H1 (cell line): ENCODE data around the gene RETREG1. TPM values are rescaled to one million over a fixed set of nuclear protein-coding genes. Genes with fewer than 3 reads are reported as not detected.

Experiments
- CTCF ChIA-PET: fragments of 300-600 bp; sonication (Branson Sonifier 250); formaldehyde crosslinking; loops from one replicate; lab custom pipeline; 2021; ENCODE audit not compliant: partially characterized antibody; lab: Charles Lee
- POLR2A ChIA-PET: fragments of 300-600 bp; sonication (Branson Sonifier 250); formaldehyde crosslinking; loops from one replicate; lab custom pipeline; 2021; ENCODE audit warnings: inconsistent platforms; ENCODE audit not compliant: partially characterized antibody; lab: Charles Lee
- DNase-seq, 2 experiments: peaks; one replicate each; pipeline versions ENCODE4 v3.0.0 to v3.0.0-alpha.2; 2010 to 2022; ENCODE audit warnings: low spot score in 2 of 2, low read depth in 1 of 2, mixed read lengths in 1 of 2
- FAIRE-seq: peaks from 2 replicates; lab custom pipeline; 2011; peaks lifted over from hg19 to GRCh38; lab: Jason Lieb, UNC
- H2AFZ ChIP-seq: 2 replicates; pipeline ENCODE4 v1.8.1; 2012; ENCODE audit warnings: low read length, inconsistent platforms
- H2AK5ac ChIP-seq: 2 replicates; pipeline ENCODE4 v1.6.1; 2013; ENCODE audit warnings: low read depth, low read length
- H2BK120ac ChIP-seq: replicated peaks from 2 replicates; pipeline ENCODE3; 2013; ENCODE audit warnings: low read depth, low read length, inconsistent platforms
- H2BK12ac ChIP-seq: 2 replicates; pipeline ENCODE4 v1.6.1; 2013; ENCODE audit warnings: low read depth, low read length
- H2BK15ac ChIP-seq: 2 replicates; pipeline ENCODE4 v1.6.1; 2013; ENCODE audit warnings: low read length
- H2BK20ac ChIP-seq: 2 replicates; pipeline ENCODE4 v1.6.1; 2013; ENCODE audit warnings: low read length
- H2BK5ac ChIP-seq: 2 replicates; pipeline ENCODE4 v1.6.1; 2013; ENCODE audit warnings: low read depth, low read length
- H3K14ac ChIP-seq: 2 replicates; pipeline ENCODE4 v1.6.1; 2013; ENCODE audit warnings: inconsistent platforms; ENCODE audit not compliant: insufficient read length
- H3K18ac ChIP-seq: 2 replicates; pipeline ENCODE4 v1.6.1; 2013; ENCODE audit warnings: low read length; ENCODE audit errors: extremely low read depth
- H3K23ac ChIP-seq: 2 replicates; pipeline ENCODE4 v1.6.1; 2013; ENCODE audit warnings: inconsistent platforms; ENCODE audit not compliant: insufficient read length
- H3K23me2 ChIP-seq: 2 replicates; pipeline ENCODE4 v1.6.1; 2013; ENCODE audit warnings: low read depth, low read length
- H3K27ac ChIP-seq: 2 replicates; pipeline ENCODE4 v1.6.1; 2011; ENCODE audit warnings: low read depth, low read length, inconsistent platforms
- H3K27me3 ChIP-seq, 4 experiments: replicated peaks in 1 of 4; 1 replicate in 1 of 4; 2 replicates in 3 of 4; pipeline versions ENCODE4 v1.6.1 to v1.8.1; 2011 to 2013; ENCODE audit warnings: low read length in 3 of 4, mild to moderate bottlenecking in 3 of 4, inconsistent platforms in 2 of 4, mixed read lengths in 2 of 4, moderate library complexity in 1 of 4; ENCODE audit not compliant: control insufficient read depth in 3 of 4, insufficient read depth in 3 of 4; ENCODE audit errors: extremely low read depth in 1 of 4
- H3K36me3 ChIP-seq, 4 experiments: 2 replicates each; pipeline versions ENCODE4 v1.6.1 to v1.8.1; 2011 to 2013; ENCODE audit warnings: mild to moderate bottlenecking in 4 of 4, low read length in 3 of 4, moderate library complexity in 2 of 4, control low read depth in 1 of 4, inconsistent platforms in 1 of 4; ENCODE audit not compliant: insufficient read depth in 4 of 4, control insufficient read depth in 2 of 4
- H3K4ac ChIP-seq: replicated peaks from 2 replicates; pipeline ENCODE3; 2013; ENCODE audit warnings: low read length, low read depth, mixed read lengths, inconsistent platforms; ENCODE audit not compliant: insufficient read length
- H3K4me1 ChIP-seq, 4 experiments: replicated peaks in 1 of 4; 1 replicate in 1 of 4; 2 replicates in 3 of 4; pipeline versions ENCODE4 v1.6.1 to v1.8.1; 2011 to 2013; ENCODE audit warnings: low read length in 3 of 4, inconsistent platforms in 2 of 4, mixed read lengths in 1 of 4; ENCODE audit not compliant: insufficient read depth in 4 of 4, control insufficient read depth in 3 of 4
- H3K4me2 ChIP-seq, 2 experiments: 2 replicates each; pipeline versions ENCODE4 v1.6.1 to v1.8.1; 2011 to 2013; ENCODE audit warnings: low read depth in 2 of 2, low read length in 2 of 2, control low read depth in 1 of 2, inconsistent platforms in 1 of 2, mild to moderate bottlenecking in 1 of 2; ENCODE audit not compliant: insufficient read depth in 1 of 2
- H3K4me3 ChIP-seq, 4 experiments: fragments of 200-600, 300-600 bp in 1 of 4; sonication (generic), shearing (Covaris generic), sonication (Bioruptor Twin) in 1 of 4; 2 replicates each; pipeline versions ENCODE4 v1.5.1 to v1.8.1; 2011 to 2016; ENCODE audit warnings: low read length in 4 of 4, low read depth in 3 of 4, control low read depth in 2 of 4, inconsistent platforms in 2 of 4, mild to moderate bottlenecking in 2 of 4, mixed read lengths in 1 of 4, moderate library complexity in 1 of 4; ENCODE audit not compliant: insufficient read depth in 2 of 4; ENCODE audit errors: extremely low read depth in 1 of 4
- H3K56ac ChIP-seq: replicated peaks from 2 replicates; pipeline ENCODE3; 2013; ENCODE audit warnings: low read depth, mild to moderate bottlenecking, mixed read lengths, low read length, inconsistent platforms; ENCODE audit not compliant: insufficient read length
- H3K79me1 ChIP-seq: 2 replicates; pipeline ENCODE4 v1.6.1; 2013; ENCODE audit warnings: low read depth, low read length, control low read depth
- H3K79me2 ChIP-seq, 2 experiments: 2 replicates each; pipeline versions ENCODE4 v1.6.1 to v1.8.1; 2012 to 2013; ENCODE audit warnings: low read length in 2 of 2, mild to moderate bottlenecking in 2 of 2, inconsistent platforms in 1 of 2; ENCODE audit not compliant: insufficient read depth in 2 of 2, control insufficient read depth in 1 of 2
- H3K9ac ChIP-seq, 4 experiments: replicated peaks in 1 of 4; 1 replicate in 1 of 4; 2 replicates in 3 of 4; pipeline versions ENCODE4 v1.6.1 to v1.8.1; 2011 to 2013; ENCODE audit warnings: low read depth in 3 of 4, low read length in 3 of 4, control low read depth in 2 of 4, mild to moderate bottlenecking in 2 of 4, moderate library complexity in 2 of 4, inconsistent platforms in 1 of 4; ENCODE audit errors: extremely low read depth in 1 of 4
- H3K9me3 ChIP-seq, 2 experiments: 2 replicates each; pipeline versions ENCODE4 v1.6.1 to v1.8.1; 2012 to 2013; ENCODE audit warnings: mild to moderate bottlenecking in 2 of 2, moderate library complexity in 2 of 2, control low read depth in 1 of 2, inconsistent platforms in 1 of 2, low read depth in 1 of 2, low read length in 1 of 2, mixed read lengths in 1 of 2; ENCODE audit not compliant: insufficient read depth in 2 of 2
- H4K20me1 ChIP-seq, 2 experiments: replicated peaks in 1 of 2; 2 replicates each; pipeline versions ENCODE3 to v1.8.1; 2011 to 2013; ENCODE audit warnings: inconsistent platforms in 2 of 2, low read length in 2 of 2, mild to moderate bottlenecking in 1 of 2; ENCODE audit not compliant: insufficient read depth in 2 of 2, control insufficient read depth in 1 of 2
- H4K5ac ChIP-seq: 2 replicates; pipeline ENCODE4 v1.6.1; 2013; ENCODE audit warnings: low read length, low read depth, mixed read lengths, inconsistent platforms; ENCODE audit not compliant: insufficient read length
- H4K8ac ChIP-seq: 2 replicates; pipeline ENCODE4 v1.8.0; 2013; ENCODE audit warnings: mild to moderate bottlenecking, moderate library complexity, low read length, inconsistent platforms; ENCODE audit not compliant: insufficient read depth; ENCODE audit errors: extremely low read depth
- H4K91ac ChIP-seq: replicated peaks from 2 replicates; pipeline ENCODE3; 2013; ENCODE audit warnings: low read length, mixed read lengths, inconsistent platforms; ENCODE audit not compliant: insufficient read length
- CHD2 ChIP-seq: IDR thresholded peaks from 2 replicates; pipeline ENCODE4 v1.6.1; 2012; ENCODE audit warnings: low read length, improper control_type of control experiment
- EP300 ChIP-seq, 2 experiments: IDR thresholded peaks; 1 replicate in 1 of 2; 2 replicates in 1 of 2; pipeline ENCODE4 v1.6.1; 2011 to 2012; ENCODE audit warnings: low read depth in 2 of 2, low read length in 2 of 2, mild to moderate bottlenecking in 2 of 2, borderline replicate concordance in 1 of 2, inconsistent platforms in 1 of 2, moderate library complexity in 1 of 2
- EZH2 ChIP-seq: fragments of 200-600 bp; sonication (generic); IDR thresholded peaks from 2 replicates; pipeline ENCODE4 v1.7.1; 2012; ENCODE audit warnings: low read depth, mild to moderate bottlenecking, moderate library complexity, low read length, inconsistent platforms; ENCODE audit not compliant: severe bottlenecking
- HDAC2 ChIP-seq, 2 experiments: fragments of 300-600 bp in 1 of 2; sonication (generic) in 1 of 2; IDR thresholded peaks; 2 replicates each; pipeline ENCODE4 v1.6.1; 2011 to 2012; ENCODE audit warnings: low read depth in 2 of 2, low read length in 2 of 2, mild to moderate bottlenecking in 2 of 2, moderate library complexity in 2 of 2, borderline replicate concordance in 1 of 2, inconsistent platforms in 1 of 2
- HDAC6 ChIP-seq: IDR thresholded peaks from one replicate; pipeline ENCODE4 v1.7.1; 2012; ENCODE audit warnings: low read depth, mild to moderate bottlenecking, inconsistent platforms, low read length, moderate library complexity
- POU5F1 ChIP-seq: IDR thresholded peaks from 2 replicates; pipeline ENCODE4 v1.6.1; 2011; ENCODE audit warnings: low read depth, mild to moderate bottlenecking, low read length, moderate library complexity
- RXRA ChIP-seq: IDR thresholded peaks from 2 replicates; pipeline ENCODE4 v1.6.1; 2011; ENCODE audit warnings: low read depth, mild to moderate bottlenecking, low read length, moderate library complexity; ENCODE audit not compliant: insufficient read depth
- SIX5 ChIP-seq: IDR thresholded peaks from 2 replicates; pipeline ENCODE4 v1.6.1; 2011; ENCODE audit warnings: mild to moderate bottlenecking, low read depth, low read length
- SP1 ChIP-seq: IDR thresholded peaks from 2 replicates; pipeline ENCODE4 v1.6.1; 2011; ENCODE audit warnings: low read depth, low read length
- TEAD4 ChIP-seq: IDR thresholded peaks from 2 replicates; pipeline ENCODE4 v1.6.1; 2012; ENCODE audit warnings: low read depth, low read length, inconsistent platforms, mixed read lengths
- USF2 ChIP-seq: IDR thresholded peaks from 2 replicates; pipeline ENCODE4 v1.6.1; 2011; ENCODE audit warnings: low read length, improper control_type of control experiment
- YY1 ChIP-seq: IDR thresholded peaks from 2 replicates; pipeline ENCODE4 v1.6.1; 2011; ENCODE audit warnings: low read depth, mild to moderate bottlenecking, low read length
- WGBS, 2 experiments: shearing (Covaris generic) in 1 of 2; methylation state at CpG; one replicate each; pipeline versions ENCODE4 v1.1.6 to v1.1.7; 2013 to 2015; ENCODE audit warnings: low lambda C conversion rate in 2 of 2, mixed read lengths in 2 of 2, inconsistent platforms in 1 of 2, low coverage in 1 of 2, missing lambda C conversion rate in 1 of 2; ENCODE audit not compliant: insufficient replicate concordance in 2 of 2, insufficient coverage in 1 of 2, insufficient read length in 1 of 2; ENCODE audit errors: extremely low coverage in 1 of 2, missing lambda C conversion rate in 1 of 2; 5-methylcytosine and 5-hydroxymethylcytosine counted together
- polyA plus RNA-seq, 7 experiments: library from polyadenylated mRNA; depleted of rRNA in 3 of 7; stranded (reverse) in 5 of 7; unstranded in 2 of 7; fragments of >200 nt in 5 of 7; fragments of 200-250 nt in 2 of 7; gene quantifications; 1 replicate in 5 of 7; 2 replicates in 1 of 7; 4 replicates in 1 of 7; pipeline versions ENCODE4 v1.2.1 to v1.2.3, GENCODE V29; 2011 to 2013; ENCODE audit warnings: missing spikeins in 2 of 7, mixed read lengths in 2 of 7
- total RNA-seq: library from RNA; stranded (reverse); fragmentation: NEBNext Ultra II Directional; extraction: Animal tissue kit (Norgen Biotek cat#: 25700); gene quantifications from 2 replicates; pipeline ENCODE4 v1.2.1, GENCODE V29; 2021

The RETREG1 gene
- total and polyA plus RNA-seq, 2 of the 8 experiments (the other 6 are each of a cell fraction or from before 2014, with no cell fraction given): 0.62 to 1.9 TPM

GRCh38 chr5:16547200-16547842, 69.5 kb downstream of the RETREG1 start:
- Histone ChIP-seq H2BK20ac (no peak overlapping the region), H3K9me3 (no peaks in the 10 kb centered on the region), H3K4me2 (no peak overlapping the region), H3K4me3 (no peak overlapping the region), H3K4me1 (0 out of 7 replicates have a peak, but pooled peaks cover 0 to 2% (median 0%) of the 10 kb centered on the region in 4 experiments), H2BK12ac (no peak overlapping the region), H2BK15ac (no peak overlapping the region), H4K8ac (no peak overlapping the region), H2BK5ac (no peak overlapping the region), H3K27ac (no peak overlapping the region), H3K18ac (no peak overlapping the region), H3K27me3 (no peaks in the 10 kb centered on the region), H3K56ac (no peak overlapping the region), H3K4ac (no peak overlapping the region), H3K79me1 (no peaks in the 10 kb centered on the region), H3K23me2 (no peaks in the 10 kb centered on the region), H3K36me3 (no peaks in the 10 kb centered on the region), H2AFZ (no peak overlapping the region), H4K20me1 (no peaks in the 10 kb centered on the region), H3K23ac (no peak overlapping the region), H4K5ac (no peak overlapping the region), H2BK120ac (no peak overlapping the region), H3K14ac (no peak overlapping the region), H3K79me2 (no peaks in the 10 kb centered on the region), H4K91ac (no peak overlapping the region), H2AK5ac (no peak overlapping the region), H3K9ac (no peak overlapping the region)
- no peak for FAIRE-seq
- CTCF ChIA-PET: interaction anchor here (0.6 to 9.8 kb wide), 10 partner anchors 11 to 92 kb away, joined by 3 to 155 read pairs (median 6); no protein-coding TSS in a partner anchor
- DNase-seq: no peak
- POLR2A ChIA-PET: no interaction called here
- WGBS, 2 experiments: 90% methylated on average over 8 of the region's 8 CpGs; no CpG with 5 or more reads in 1 of the 2 experiments
- TF ChIP-seq SIX5: no peak
- TF ChIP-seq SP1: no peak
- TF ChIP-seq EZH2: no peak
- no peak for TF ChIP-seq RXRA
- no peak for TF ChIP-seq POU5F1
- TF ChIP-seq HDAC6: no peak
- TF ChIP-seq HDAC2 (IDR thresholded peaks at IDR 0.05; ENCODE audit: borderline replicate concordance in 1 of 2, low read depth in 2 of 2, low read length in 2 of 2): no peak
- no peak for TF ChIP-seq USF2
- no peak for TF ChIP-seq TEAD4
- TF ChIP-seq YY1: no peak
- TF ChIP-seq EP300 (IDR thresholded peaks at IDR 0.05; ENCODE audit: borderline replicate concordance in 1 of 2, low read depth in 2 of 2, low read length in 2 of 2): no peak
- no peak for TF ChIP-seq CHD2
